ENCODE measurements around the gene FAHD2B.
"Not testable (repeated sequence)": the region's sequence is repeated elsewhere in the genome, so short reads cannot be mapped to it uniquely, and the experiment has no call there.

FAHD2B gene

DNA sequence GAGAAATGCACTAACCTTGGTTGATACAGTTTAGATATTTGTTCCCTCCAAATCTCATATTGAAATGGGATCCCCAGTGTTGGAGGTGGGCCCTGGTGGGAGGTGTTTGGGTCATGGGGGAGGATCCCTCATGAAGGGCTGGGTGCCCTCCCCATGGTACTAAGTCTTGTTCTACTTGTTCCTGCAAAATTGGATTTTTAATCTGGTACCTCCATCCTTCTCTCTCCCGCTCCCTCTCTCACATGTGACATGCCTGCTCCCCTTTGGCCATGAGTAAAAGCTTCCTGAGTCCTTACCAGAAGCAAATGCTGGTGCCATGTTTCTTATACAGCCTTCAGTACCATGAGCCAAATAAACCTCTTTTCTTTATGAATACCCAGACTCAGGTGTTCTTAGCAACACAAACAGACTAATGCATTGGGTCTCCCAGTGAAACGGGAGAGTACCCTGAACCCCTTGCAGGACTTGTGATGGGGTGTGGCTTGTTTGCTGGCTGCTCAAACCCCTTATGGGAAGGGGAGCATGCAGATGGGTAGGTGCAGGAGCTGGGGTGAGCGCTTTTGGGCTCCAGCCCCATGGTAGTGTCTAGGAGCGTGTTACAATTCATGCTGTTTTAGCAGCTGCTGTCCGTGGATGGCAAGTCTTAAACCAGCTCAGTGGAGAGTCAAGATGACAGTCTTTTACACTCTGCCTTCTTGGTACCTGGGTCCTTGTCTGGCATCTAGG lies 27.2 kb downstream of the FAHD2B start:
- DNase-seq, result no peak

DNA sequence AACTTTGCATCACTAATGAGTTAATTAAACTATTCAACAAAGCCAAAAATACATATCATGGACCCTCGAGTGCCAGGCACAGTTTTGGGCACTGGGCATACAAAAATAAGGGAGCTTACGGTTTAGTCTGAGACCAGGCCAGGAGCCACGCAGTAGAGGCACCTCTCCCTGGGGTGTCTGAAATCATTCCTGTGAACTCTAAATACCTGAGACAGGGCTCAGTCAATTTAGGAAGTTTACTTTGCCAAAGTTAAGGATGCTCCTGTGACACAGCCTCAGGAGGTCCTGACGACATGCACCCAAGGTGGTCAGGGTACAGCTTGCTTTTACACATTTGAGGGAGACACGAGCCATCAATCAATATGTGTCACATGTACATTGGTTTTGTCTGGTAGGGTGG lies 28.7 kb downstream of the FAHD2B start:
- not testable (repeated sequence) for DNase-seq

DNA sequence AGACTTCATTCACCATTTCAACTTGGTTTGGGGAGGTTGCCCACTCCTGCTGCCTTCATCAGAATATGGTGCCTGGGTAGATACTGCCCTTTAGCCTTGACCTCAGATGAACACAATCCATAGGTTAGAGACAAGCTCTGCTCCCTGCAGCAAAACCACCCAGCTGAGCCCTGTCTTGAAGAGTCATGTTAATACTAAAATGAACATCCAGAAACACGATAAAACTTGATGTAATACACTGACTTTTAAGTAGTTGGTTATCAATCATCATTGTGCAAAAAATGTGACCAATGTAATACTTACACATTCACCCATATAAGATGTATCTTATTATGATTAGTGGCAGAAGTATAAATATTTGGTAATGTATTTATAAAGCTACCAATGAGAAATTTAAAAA lies 32.7 kb downstream of the FAHD2B start:
- not testable (repeated sequence) for DNase-seq

DNA sequence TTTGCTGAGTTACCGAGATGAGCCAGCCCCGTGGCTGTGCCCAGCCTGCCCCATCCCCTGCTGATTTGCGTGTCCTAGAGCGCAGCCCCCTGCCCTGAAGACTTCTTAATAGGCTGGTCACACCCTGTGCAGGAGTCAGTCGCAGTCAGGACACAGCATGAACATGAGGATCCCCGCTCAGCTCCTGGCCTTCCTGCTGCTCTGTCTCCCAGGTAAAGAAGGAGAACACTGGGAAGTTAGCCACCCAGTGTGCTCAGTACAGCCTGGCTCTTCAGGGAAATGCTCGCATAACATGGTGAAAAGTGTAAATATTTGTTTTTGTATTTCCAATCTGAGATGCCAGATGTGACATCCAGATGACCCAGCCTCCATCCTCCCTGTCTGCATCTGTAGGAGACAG lies 34.9 kb downstream of the FAHD2B start:
- not testable (repeated sequence) for DNase-seq

DNA sequence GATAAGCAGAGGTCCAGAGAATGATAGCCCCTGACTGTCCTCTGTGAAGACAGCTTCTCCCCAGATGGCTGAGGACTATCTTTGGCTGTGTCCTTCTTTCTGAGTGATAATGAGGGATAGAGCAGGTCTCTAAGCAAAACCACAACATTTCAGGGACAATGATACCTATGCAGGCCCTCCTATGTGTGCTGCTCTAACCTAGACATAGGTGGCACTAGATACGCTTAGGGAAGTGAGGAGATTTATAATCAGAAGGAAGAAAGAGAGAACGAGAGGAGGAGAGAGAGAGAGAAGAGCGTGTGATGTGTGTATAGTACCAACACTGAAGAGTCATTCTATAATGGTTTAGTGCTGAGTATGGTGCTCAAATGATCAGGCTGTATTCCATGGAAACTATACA lies 38.5 kb downstream of the FAHD2B start:
- DNase-seq, result not testable (repeated sequence)

DNA sequence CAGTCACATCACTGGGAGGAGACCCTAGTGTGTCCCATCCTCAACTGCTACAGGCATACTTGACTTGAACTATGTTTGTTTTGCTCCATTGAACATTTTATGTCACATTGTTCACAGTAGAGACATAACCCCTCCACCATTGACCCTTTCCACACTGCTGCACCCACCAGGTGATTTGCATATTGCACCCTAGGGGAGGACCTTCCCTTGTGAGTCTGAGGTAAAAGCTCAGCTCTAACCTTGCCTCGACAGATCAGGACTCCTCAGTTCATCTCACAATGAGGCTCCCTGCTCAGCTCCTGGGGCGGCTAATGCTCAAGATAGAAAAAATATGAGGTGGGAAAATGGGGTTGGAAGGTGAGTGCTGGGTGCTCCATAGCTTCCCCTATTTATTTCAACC lies 44.6 kb downstream of the FAHD2B start:
- not testable (repeated sequence) for DNase-seq

DNA sequence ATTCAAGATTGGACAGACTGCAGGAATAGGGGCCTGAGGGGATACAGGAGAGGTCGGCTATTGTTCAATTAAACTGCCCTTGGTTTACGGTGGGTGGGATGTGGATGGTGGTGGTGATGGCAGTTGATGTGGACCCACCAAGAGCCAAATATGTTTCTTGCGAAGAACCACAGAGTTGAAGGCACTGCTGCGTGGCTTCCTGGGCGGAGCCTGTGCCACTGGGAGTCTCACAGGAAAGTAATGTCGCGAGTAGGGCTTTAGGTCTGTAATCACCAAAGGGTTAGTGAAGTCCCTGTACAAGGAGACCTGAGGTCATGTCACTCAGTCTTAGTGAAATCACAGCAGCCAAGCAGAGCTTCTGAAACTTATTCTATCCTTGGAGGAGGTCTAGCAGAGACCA lies 46.2 kb downstream of the FAHD2B start:
- not testable (repeated sequence) for DNase-seq

DNA sequence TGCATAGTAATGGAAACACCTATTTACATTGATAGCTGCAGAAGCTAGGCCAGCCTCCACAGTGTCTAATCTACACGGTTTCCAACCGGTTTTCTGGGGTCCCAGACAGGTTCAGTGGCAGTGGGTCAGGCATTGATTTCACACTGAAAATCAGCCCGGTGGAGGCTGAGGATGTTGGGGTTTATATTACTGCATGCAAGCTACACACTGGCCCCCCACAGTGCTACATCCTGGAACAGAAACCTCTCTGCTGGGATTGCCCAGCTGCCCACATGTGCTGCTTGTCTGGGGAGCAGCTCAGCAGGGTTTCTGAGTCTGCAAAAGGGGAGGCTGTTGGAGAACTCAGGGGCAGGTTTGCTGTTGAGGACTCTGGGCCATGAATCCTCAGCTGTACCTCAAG lies 48.0 kb downstream of the FAHD2B start:
- not testable (repeated sequence) for DNase-seq

DNA sequence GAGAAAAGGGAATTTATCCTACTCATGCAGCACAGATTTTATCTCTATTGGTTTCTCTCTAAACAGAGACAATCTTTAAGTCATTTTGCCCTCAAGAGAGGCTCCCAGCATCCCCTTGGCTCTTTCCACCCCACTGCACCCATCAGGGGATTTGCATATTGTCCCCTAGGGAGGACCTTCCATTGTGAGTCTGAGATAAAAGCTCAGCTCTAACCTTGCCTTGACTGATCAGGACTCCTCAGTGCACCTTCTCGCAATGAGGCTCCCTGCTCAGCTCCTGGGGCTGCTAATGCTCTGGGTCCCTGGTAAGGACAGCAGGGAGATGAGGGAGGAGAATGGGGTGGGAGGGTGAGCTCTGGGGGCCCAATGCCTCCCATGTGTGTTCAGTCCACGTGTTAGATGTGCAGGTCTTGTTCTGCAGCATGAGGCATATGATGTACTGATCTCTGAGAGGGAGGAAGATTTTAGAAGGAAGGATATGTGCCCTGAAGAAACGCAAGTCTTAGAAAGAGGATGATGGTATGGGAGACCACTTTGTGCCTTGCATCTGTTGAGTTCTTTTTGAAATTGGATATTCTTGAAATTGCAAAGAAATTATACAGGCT lies 48.7 kb downstream of the FAHD2B start:
- DNase-seq, result not testable (repeated sequence)
